ENCODE results near the gene MEP1A.

DNA sequence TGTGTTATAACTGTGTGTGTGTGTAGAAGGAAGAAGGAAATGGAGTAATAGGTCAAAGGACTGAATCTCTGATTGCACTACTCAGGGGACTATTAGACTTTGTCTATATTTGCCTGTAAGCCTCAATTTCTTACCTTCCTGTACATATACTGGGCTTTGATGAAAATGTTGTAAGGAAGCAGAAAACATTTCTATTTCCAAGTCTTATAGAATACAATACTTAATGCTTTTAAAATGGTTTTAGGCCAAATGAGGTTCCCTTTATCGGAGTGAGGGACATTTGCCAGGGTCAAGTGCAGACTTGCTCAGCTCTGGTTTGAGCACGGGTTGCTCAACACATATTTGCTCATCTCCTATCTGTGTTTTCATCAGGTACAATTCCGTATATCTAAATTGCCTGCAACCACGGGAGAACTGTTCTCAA lies 28.3 kb downstream of the MEP1A start:
- TF ChIP-seq CTCF (IDR thresholded peaks at IDR 0.05; ENCODE audit: low read depth, low read length), result no peak
- no peak for TF ChIP-seq EZH2phosphoT487 (IDR thresholded peaks at IDR 0.05; ENCODE audit: low read depth)

Data from OCI-LY3 (cell line).